Erythroblast (primary cell): Measurements from ENCODE around the gene KCNT1.

Experiments used
- GATA1 ChIP-seq: IDR thresholded peaks from 2 replicates; pipeline ENCODE4 v1.6.1; 2011; ENCODE audit warnings: low read depth, mild to moderate bottlenecking, control low read depth, low read length, moderate library complexity
- POLR2A ChIP-seq: IDR thresholded peaks from 2 replicates; pipeline ENCODE4 v1.6.1; 2011; ENCODE audit warnings: mild to moderate bottlenecking, low read length

- TF ChIP-seq POLR2A (no peak), GATA1 (no peak)
Observed at GRCh38 chr9:135757356-135757755, 55.4 kb downstream of the KCNT1 start.
